GM12872 (cell line): Measurements from ENCODE around the gene FAM120B.

Experiments
- CTCF ChIP-seq: IDR thresholded peaks from 3 replicates; pipeline ENCODE4 v1.5.1; 2011; ENCODE audit warnings: low read depth, mild to moderate bottlenecking, low read length, moderate library complexity; ENCODE audit not compliant: insufficient read depth

The FAM120B gene

GRCh38 chr6:170305805-170306323, 694 bp upstream of the FAM120B start:
- no peak for TF ChIP-seq CTCF

GRCh38 chr6:170307080-170307545, 555 bp downstream of the FAM120B start:
- TF ChIP-seq CTCF, result no peak

- TF ChIP-seq CTCF, result no peak
Measured at GRCh38 chr6:170308761-170309160, 2.2 kb downstream of the FAM120B start.

- no peak for TF ChIP-seq CTCF
Measured at GRCh38 chr6:170311696-170312095, 5.1 kb downstream of the FAM120B start.

GRCh38 chr6:170312876-170313275, 6.3 kb downstream of the FAM120B start:
- no peak for TF ChIP-seq CTCF

- TF ChIP-seq CTCF, result no peak
Measured at GRCh38 chr6:170313716-170314295, 7.2 kb downstream of the FAM120B start.

- no peak for TF ChIP-seq CTCF
Measured at GRCh38 chr6:170314983-170315382, 8.4 kb downstream of the FAM120B start.
